CD8-positive, alpha-beta memory T cell (primary cell): ENCODE measurements around the gene PLXNC1. TPM values are rescaled to one million over a fixed set of nuclear protein-coding genes. Genes with fewer than 3 reads are reported as not detected.

Source experiments
- CTCF ChIA-PET: fragments of 350-600 bp; sonication (Branson Sonifier 250); formaldehyde crosslinking; loops from one replicate; lab custom pipeline; 2021; ENCODE audit warnings: antibody characterized with exemption; lab: Charles Lee
- POLR2A ChIA-PET: fragments of 350-600 bp; sonication (Branson Sonifier 250); formaldehyde crosslinking; loops from one replicate; lab custom pipeline; 2021; ENCODE audit warnings: antibody characterized with exemption; lab: Charles Lee
- DNase-seq, 5 donors: peaks; one replicate each; pipeline versions ENCODE4 v3.0.0 to v3.0.0-alpha.2; 2020 to 2022; ENCODE audit warnings: mixed read lengths in 1 of 5
- H3K27ac ChIP-seq: one replicate; pipeline ENCODE4 v1.7.0; 2013; ENCODE audit warnings: low read depth, mild to moderate bottlenecking, low read length, moderate library complexity
- H3K27me3 ChIP-seq: 2 replicates; pipeline ENCODE4 v1.7.0; 2013; ENCODE audit warnings: low read length, mild to moderate bottlenecking; ENCODE audit not compliant: insufficient read depth, poor library complexity, severe bottlenecking
- H3K36me3 ChIP-seq: 2 replicates; pipeline ENCODE4 v1.7.0; 2013; ENCODE audit warnings: mild to moderate bottlenecking, low read length, moderate library complexity; ENCODE audit not compliant: insufficient read depth
- H3K4me1 ChIP-seq: 2 replicates; pipeline ENCODE4 v1.7.0; 2013; ENCODE audit warnings: mild to moderate bottlenecking, low read length, moderate library complexity; ENCODE audit not compliant: insufficient read depth
- H3K4me3 ChIP-seq: 2 replicates; pipeline ENCODE4 v1.7.0; 2013; ENCODE audit warnings: mild to moderate bottlenecking, low read length
- H3K9me3 ChIP-seq: 2 replicates; pipeline ENCODE4 v1.7.0; 2013; ENCODE audit warnings: mild to moderate bottlenecking, low read length
- H3K27ac Mint-ChIP-seq, 8 donors: one replicate each; pipeline ENCODE4 v1.8.0; 2020 to 2021; ENCODE audit warnings: mixed read lengths in 8 of 8, mild to moderate bottlenecking in 6 of 8, inconsistent platforms in 3 of 8, moderate library complexity in 3 of 8
- H3K27me3 Mint-ChIP-seq, 2 donors: one replicate each; pipeline ENCODE4 v1.8.0; 2020 to 2021; ENCODE audit warnings: mixed read lengths in 2 of 2, mild to moderate bottlenecking in 1 of 2, moderate library complexity in 1 of 2
- H3K36me3 Mint-ChIP-seq, 3 donors: one replicate each; pipeline ENCODE4 v1.8.0; 2020 to 2021; ENCODE audit warnings: mixed read lengths in 3 of 3, inconsistent platforms in 1 of 3, mild to moderate bottlenecking in 1 of 3
- H3K4me1 Mint-ChIP-seq, 3 donors: one replicate each; pipeline ENCODE4 v1.8.0; 2020 to 2021; ENCODE audit warnings: mixed read lengths in 3 of 3, inconsistent platforms in 1 of 3, mild to moderate bottlenecking in 1 of 3
- H3K4me3 Mint-ChIP-seq, 7 donors: one replicate each; pipeline ENCODE4 v1.8.0; 2020 to 2021; ENCODE audit warnings: mixed read lengths in 7 of 7, mild to moderate bottlenecking in 6 of 7, moderate library complexity in 4 of 7, inconsistent platforms in 2 of 7
- H3K9me3 Mint-ChIP-seq, 5 donors: one replicate each; pipeline ENCODE4 v1.8.0; 2020 to 2022; ENCODE audit warnings: mixed read lengths in 5 of 5, mild to moderate bottlenecking in 3 of 5, moderate library complexity in 2 of 5, inconsistent platforms in 1 of 5
- polyA plus RNA-seq: library from polyadenylated mRNA; unstranded; fragments of 300-500 nt; fragmentation: Illumina TruSeq; gene quantifications from one replicate; pipeline ENCODE4 v1.2.3, GENCODE V29; 2021
- total RNA-seq, 2 experiments: library from RNA; stranded (reverse); gene quantifications; one replicate each; pipeline ENCODE4 v1.2.3, GENCODE V29; 2021

Gene PLXNC1
- total and polyA plus RNA-seq, 3 experiments from 2014 or later, result 5.0 to 8.1 (median 5.6) TPM

DNA sequence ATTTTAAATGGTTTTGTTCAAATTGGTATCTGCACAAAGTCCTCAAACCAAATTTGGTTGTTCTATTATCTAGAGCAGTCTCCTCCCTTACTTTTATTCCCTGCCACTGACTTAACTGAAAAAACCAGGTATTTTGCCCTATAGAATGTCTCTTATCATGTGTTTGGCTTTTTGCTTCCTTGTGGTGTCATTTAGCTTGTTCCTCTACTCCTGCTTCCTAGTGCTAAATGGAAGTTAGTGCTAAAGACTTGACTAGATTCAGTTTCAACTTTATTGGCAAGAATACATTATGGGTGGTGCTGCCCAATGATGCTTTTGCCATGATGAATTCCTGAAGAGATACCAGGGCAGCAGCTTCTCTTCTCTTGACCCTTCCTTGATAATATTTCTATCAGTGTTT is 29.7 kb downstream of the PLXNC1 start:
- ChIA-PET CTCF (interaction anchor here (1.8 kb wide), 1 partner anchor 26 kb away, joined by 4 read pairs; no protein-coding TSS in a partner anchor), POLR2A (no interaction called here)
- no peaks in the 10 kb centered on the region for H3K27me3 Mint-ChIP-seq
- Histone ChIP-seq H3K4me3 (no peak overlapping the region), H3K36me3 (no peaks in the 10 kb centered on the region), H3K9me3 (peaks cover 6% of the 10 kb centered on the region), H3K27me3 (no peaks in the 10 kb centered on the region), H3K4me1 (peaks cover 35% of the 10 kb centered on the region), H3K27ac (no peak overlapping the region)
- peak overlapping the region in 1 of 8 donors; percentile 52 for H3K27ac Mint-ChIP-seq
- H3K36me3 Mint-ChIP-seq, result peaks cover 6 to 24% (median 10%) of the 10 kb centered on the region in 3 donors
- DNase-seq, result no peak
- H3K4me3 Mint-ChIP-seq, result no peak overlapping the region
- peaks cover 0 to 7% (median 2%) of the 10 kb centered on the region in 5 donors for H3K9me3 Mint-ChIP-seq
- peaks cover 41 to 47% (median 44%) of the 10 kb centered on the region in 3 donors for H3K4me1 Mint-ChIP-seq

DNA sequence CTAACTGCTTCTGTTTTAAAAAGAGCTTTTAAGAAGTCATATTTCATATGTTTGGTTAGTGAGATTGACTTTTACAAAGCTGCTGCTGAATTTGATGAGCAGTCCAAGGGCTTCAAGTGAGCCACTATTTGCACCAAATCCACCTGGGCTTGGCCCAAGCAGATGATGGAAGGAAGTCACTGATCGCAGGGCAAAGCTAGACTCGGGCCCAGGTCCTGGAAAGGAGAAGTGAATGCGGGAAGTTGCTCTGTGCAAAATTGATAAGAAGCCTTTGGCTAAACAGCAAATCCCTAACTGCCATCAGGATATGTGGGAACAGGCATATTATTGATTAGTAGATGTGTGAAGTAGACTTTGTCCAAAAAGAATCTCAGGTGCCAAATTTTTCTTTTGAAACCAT is 30.5 kb downstream of the PLXNC1 start:
- H3K27ac Mint-ChIP-seq, result peak overlapping the region in 1 of 8 donors; percentile 14
- H3K36me3 Mint-ChIP-seq, result peaks cover 6 to 28% (median 13%) of the 10 kb centered on the region in 3 donors
- no peak for DNase-seq
- ChIA-PET CTCF (interaction anchor here (1.8 kb wide), 1 partner anchor 27 kb away, joined by 4 read pairs; no protein-coding TSS in a partner anchor), POLR2A (no interaction called here)
- no peaks in the 10 kb centered on the region for H3K27me3 Mint-ChIP-seq
- H3K4me3 Mint-ChIP-seq, result no peak overlapping the region
- Histone ChIP-seq H3K4me1 (peaks cover 26% of the 10 kb centered on the region), H3K27ac (no peak overlapping the region), H3K4me3 (no peak overlapping the region), H3K27me3 (no peaks in the 10 kb centered on the region), H3K9me3 (peaks cover 6% of the 10 kb centered on the region), H3K36me3 (no peaks in the 10 kb centered on the region)
- peaks cover 0 to 7% (median 2%) of the 10 kb centered on the region in 5 donors for H3K9me3 Mint-ChIP-seq
- H3K4me1 Mint-ChIP-seq, result peaks cover 34 to 39% (median 36%) of the 10 kb centered on the region in 3 donors

DNA sequence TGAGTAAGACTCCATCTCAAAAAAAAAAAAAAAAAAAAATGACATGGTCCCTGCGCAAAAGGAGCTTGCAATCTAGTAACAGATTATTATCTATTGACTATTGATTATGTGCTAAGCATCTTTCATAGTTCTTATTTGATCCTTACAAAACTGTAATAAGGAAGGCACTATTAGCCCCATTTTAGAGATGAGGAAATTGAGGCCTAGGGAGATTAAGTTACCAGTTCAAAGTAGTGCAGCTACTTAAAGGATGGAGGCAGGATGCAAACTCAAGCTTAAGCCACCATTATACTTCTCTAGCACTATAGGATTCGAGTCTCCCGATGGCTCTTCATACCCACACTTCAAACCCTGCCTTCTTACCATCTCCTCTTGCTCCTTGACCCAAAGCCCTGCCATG is 31.3 kb downstream of the PLXNC1 start:
- CTCF ChIA-PET, result interaction anchor here (0.7 kb wide), 1 partner anchor 721 kb away, joined by 3 read pairs; no protein-coding TSS in a partner anchor
- H3K36me3 Mint-ChIP-seq, result peaks cover 6 to 28% (median 13%) of the 10 kb centered on the region in 3 donors
- POLR2A ChIA-PET, result no interaction called here

DNA sequence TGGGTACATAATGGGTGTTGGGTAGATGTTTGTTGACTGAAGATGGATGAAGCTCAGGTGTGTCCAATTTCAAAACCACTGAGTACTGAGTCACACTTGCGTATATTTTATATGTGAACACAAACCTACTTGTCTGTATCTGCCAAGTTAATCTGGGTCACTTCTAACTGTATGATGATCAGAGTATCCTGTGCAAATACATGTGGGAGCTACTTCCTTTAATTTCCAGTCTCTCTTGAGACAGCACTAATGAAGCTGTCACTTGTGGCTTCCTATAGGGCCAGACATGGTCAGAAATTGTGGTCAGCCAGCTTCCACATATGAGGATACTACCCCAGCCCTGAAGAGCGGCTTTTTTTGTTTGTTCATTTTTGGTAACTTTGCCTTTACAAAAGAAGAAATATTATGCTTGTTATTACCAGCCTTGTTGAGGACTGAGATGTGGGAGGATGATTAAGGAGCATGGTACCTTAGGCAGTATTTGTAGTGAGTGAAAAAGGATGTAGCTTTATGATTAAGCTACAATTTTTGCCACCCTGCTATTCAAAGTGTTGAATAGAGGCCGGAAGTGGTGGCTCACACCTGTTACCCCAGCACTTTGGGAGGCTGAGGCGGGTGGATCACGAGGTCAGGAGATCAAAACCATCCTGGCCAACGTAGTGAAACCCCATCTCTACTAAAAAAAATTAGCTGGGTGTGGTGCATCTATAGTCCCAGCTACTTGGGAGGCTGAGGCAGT is 32.4 kb downstream of the PLXNC1 start:
- peak overlapping the region; percentile 71 to 90 (median 86) for H3K27ac Mint-ChIP-seq
- ChIA-PET CTCF (no interaction called here), POLR2A (no interaction called here)
- peak in 2 of 5 donors; percentile 33 to 43 for DNase-seq
- no peaks in the 10 kb centered on the region for H3K27me3 Mint-ChIP-seq
- H3K9me3 Mint-ChIP-seq, result peaks cover 0 to 7% (median 2%) of the 10 kb centered on the region in 5 donors
- peak overlapping the region in 3 of 7 donors; percentile 5 to 46 (median 14) for H3K4me3 Mint-ChIP-seq
- Histone ChIP-seq H3K4me3 (no peak overlapping the region), H3K27me3 (no peaks in the 10 kb centered on the region), H3K9me3 (peaks cover 6% of the 10 kb centered on the region), H3K36me3 (no peaks in the 10 kb centered on the region), H3K4me1 (peaks cover 8% of the 10 kb centered on the region), H3K27ac (no peak overlapping the region)
- peaks cover 17 to 20% (median 18%) of the 10 kb centered on the region in 3 donors for H3K4me1 Mint-ChIP-seq
- H3K36me3 Mint-ChIP-seq, result peaks cover 6 to 28% (median 17%) of the 10 kb centered on the region in 3 donors

More for the DNA sequence above, 31.3 kb downstream of the PLXNC1 start:
- Mint-ChIP-seq H3K27ac (peak overlapping the region in 5 of 8 donors; percentile 22 to 90 (median 61)), H3K4me1 (peaks cover 26 to 30% (median 28%) of the 10 kb centered on the region in 3 donors), H3K9me3 (peaks cover 0 to 7% (median 2%) of the 10 kb centered on the region in 5 donors), H3K27me3 (no peaks in the 10 kb centered on the region), H3K4me3 (no peak overlapping the region)
- H3K27ac ChIP-seq, result no peak overlapping the region
- H3K36me3 ChIP-seq, result no peaks in the 10 kb centered on the region
- no peak overlapping the region for H3K4me3 ChIP-seq
- peaks cover 6% of the 10 kb centered on the region for H3K9me3 ChIP-seq
- H3K4me1 ChIP-seq, result peaks cover 18% of the 10 kb centered on the region
- DNase-seq, result no peak
- H3K27me3 ChIP-seq, result no peaks in the 10 kb centered on the region

GRCh38 chr12:94182986-94183707 is 34.8 kb downstream of the PLXNC1 start:
- Histone ChIP-seq H3K36me3 (no peaks in the 10 kb centered on the region), H3K4me1 (peaks cover 5% of the 10 kb centered on the region), H3K27me3 (no peaks in the 10 kb centered on the region), H3K27ac (no peak overlapping the region), H3K9me3 (peaks cover under 1% of the 10 kb centered on the region), H3K4me3 (no peak overlapping the region)
- peaks cover 8 to 21% (median 18%) of the 10 kb centered on the region in 3 donors for H3K36me3 Mint-ChIP-seq
- H3K27ac Mint-ChIP-seq, result peak overlapping the region in 1 of 8 donors; percentile 7
- ChIA-PET POLR2A (no interaction called here), CTCF (no interaction called here)
- H3K4me3 Mint-ChIP-seq, result no peak overlapping the region
- H3K9me3 Mint-ChIP-seq, result peaks cover 0 to 3% (median 0%) of the 10 kb centered on the region in 5 donors
- peaks cover 11 to 14% (median 12%) of the 10 kb centered on the region in 3 donors for H3K4me1 Mint-ChIP-seq
- no peak for DNase-seq
- H3K27me3 Mint-ChIP-seq, result no peaks in the 10 kb centered on the region

GRCh38 chr12:94183708-94184379 is 35.5 kb downstream of the PLXNC1 start:
- H3K36me3 Mint-ChIP-seq, result peaks cover 8 to 20% (median 14%) of the 10 kb centered on the region in 3 donors
- Histone ChIP-seq H3K27me3 (no peaks in the 10 kb centered on the region), H3K4me3 (no peak overlapping the region), H3K36me3 (no peaks in the 10 kb centered on the region), H3K4me1 (peaks cover 5% of the 10 kb centered on the region), H3K9me3 (no peaks in the 10 kb centered on the region), H3K27ac (no peak overlapping the region)
- H3K9me3 Mint-ChIP-seq, result no peaks in the 10 kb centered on the region
- no peak overlapping the region for H3K4me3 Mint-ChIP-seq
- ChIA-PET CTCF (no interaction called here), POLR2A (no interaction called here)
- peak overlapping the region in 1 of 8 donors; percentile 8 for H3K27ac Mint-ChIP-seq
- H3K27me3 Mint-ChIP-seq, result no peaks in the 10 kb centered on the region
- no peak for DNase-seq
- H3K4me1 Mint-ChIP-seq, result peaks cover 11 to 14% (median 12%) of the 10 kb centered on the region in 3 donors

- Mint-ChIP-seq H3K36me3 (peaks cover 8 to 20% (median 8%) of the 10 kb centered on the region in 3 donors), H3K27ac (peak overlapping the region in 2 of 8 donors; percentile 14 to 23), H3K27me3 (no peaks in the 10 kb centered on the region), H3K4me1 (peaks cover 7 to 9% (median 9%) of the 10 kb centered on the region in 3 donors), H3K9me3 (no peaks in the 10 kb centered on the region), H3K4me3 (no peak overlapping the region)
- no peak for DNase-seq
- H3K27ac ChIP-seq, result no peak overlapping the region
- ChIA-PET POLR2A (interaction anchor here (0.5 kb wide), 1 partner anchor 99 kb away, joined by 3 read pairs; no protein-coding TSS in a partner anchor), CTCF (no interaction called here)
- H3K36me3 ChIP-seq, result no peaks in the 10 kb centered on the region
- no peaks in the 10 kb centered on the region for H3K27me3 ChIP-seq
- H3K4me3 ChIP-seq, result no peak overlapping the region
- H3K9me3 ChIP-seq, result no peaks in the 10 kb centered on the region
- peaks cover 5% of the 10 kb centered on the region for H3K4me1 ChIP-seq
Measured at GRCh38 chr12:94184995-94185719, 36.8 kb downstream of the PLXNC1 start.
